H1 (cell line): ENCODE data around the gene ALG14. TPM values are rescaled to one million over a fixed set of nuclear protein-coding genes. Genes with fewer than 3 reads are reported as not detected.

Experiments used
- CTCF ChIA-PET: fragments of 300-600 bp; sonication (Branson Sonifier 250); formaldehyde crosslinking; loops from one replicate; lab custom pipeline; 2021; ENCODE audit not compliant: partially characterized antibody; lab: Charles Lee
- POLR2A ChIA-PET: fragments of 300-600 bp; sonication (Branson Sonifier 250); formaldehyde crosslinking; loops from one replicate; lab custom pipeline; 2021; ENCODE audit warnings: inconsistent platforms; ENCODE audit not compliant: partially characterized antibody; lab: Charles Lee
- DNase-seq, 2 experiments: peaks; one replicate each; pipeline versions ENCODE4 v3.0.0 to v3.0.0-alpha.2; 2010 to 2022; ENCODE audit warnings: low spot score in 2 of 2, low read depth in 1 of 2, mixed read lengths in 1 of 2
- FAIRE-seq: peaks from 2 replicates; lab custom pipeline; 2011; peaks lifted over from hg19 to GRCh38; lab: Jason Lieb, UNC
- H2AFZ ChIP-seq: 2 replicates; pipeline ENCODE4 v1.8.1; 2012; ENCODE audit warnings: low read length, inconsistent platforms
- H2AK5ac ChIP-seq: 2 replicates; pipeline ENCODE4 v1.6.1; 2013; ENCODE audit warnings: low read depth, low read length
- H2BK120ac ChIP-seq: replicated peaks from 2 replicates; pipeline ENCODE3; 2013; ENCODE audit warnings: low read depth, low read length, inconsistent platforms
- H2BK12ac ChIP-seq: 2 replicates; pipeline ENCODE4 v1.6.1; 2013; ENCODE audit warnings: low read depth, low read length
- H2BK15ac ChIP-seq: 2 replicates; pipeline ENCODE4 v1.6.1; 2013; ENCODE audit warnings: low read length
- H2BK20ac ChIP-seq: 2 replicates; pipeline ENCODE4 v1.6.1; 2013; ENCODE audit warnings: low read length
- H2BK5ac ChIP-seq: 2 replicates; pipeline ENCODE4 v1.6.1; 2013; ENCODE audit warnings: low read depth, low read length
- H3K14ac ChIP-seq: 2 replicates; pipeline ENCODE4 v1.6.1; 2013; ENCODE audit warnings: inconsistent platforms; ENCODE audit not compliant: insufficient read length
- H3K18ac ChIP-seq: 2 replicates; pipeline ENCODE4 v1.6.1; 2013; ENCODE audit warnings: low read length; ENCODE audit errors: extremely low read depth
- H3K23ac ChIP-seq: 2 replicates; pipeline ENCODE4 v1.6.1; 2013; ENCODE audit warnings: inconsistent platforms; ENCODE audit not compliant: insufficient read length
- H3K23me2 ChIP-seq: 2 replicates; pipeline ENCODE4 v1.6.1; 2013; ENCODE audit warnings: low read depth, low read length
- H3K27ac ChIP-seq: 2 replicates; pipeline ENCODE4 v1.6.1; 2011; ENCODE audit warnings: low read depth, low read length, inconsistent platforms
- H3K27me3 ChIP-seq, 4 experiments: replicated peaks in 1 of 4; 1 replicate in 1 of 4; 2 replicates in 3 of 4; pipeline versions ENCODE4 v1.6.1 to v1.8.1; 2011 to 2013; ENCODE audit warnings: low read length in 3 of 4, mild to moderate bottlenecking in 3 of 4, inconsistent platforms in 2 of 4, mixed read lengths in 2 of 4, moderate library complexity in 1 of 4; ENCODE audit not compliant: control insufficient read depth in 3 of 4, insufficient read depth in 3 of 4; ENCODE audit errors: extremely low read depth in 1 of 4
- H3K36me3 ChIP-seq, 4 experiments: 2 replicates each; pipeline versions ENCODE4 v1.6.1 to v1.8.1; 2011 to 2013; ENCODE audit warnings: mild to moderate bottlenecking in 4 of 4, low read length in 3 of 4, moderate library complexity in 2 of 4, control low read depth in 1 of 4, inconsistent platforms in 1 of 4; ENCODE audit not compliant: insufficient read depth in 4 of 4, control insufficient read depth in 2 of 4
- H3K4ac ChIP-seq: replicated peaks from 2 replicates; pipeline ENCODE3; 2013; ENCODE audit warnings: low read length, low read depth, mixed read lengths, inconsistent platforms; ENCODE audit not compliant: insufficient read length
- H3K4me1 ChIP-seq, 4 experiments: replicated peaks in 1 of 4; 1 replicate in 1 of 4; 2 replicates in 3 of 4; pipeline versions ENCODE4 v1.6.1 to v1.8.1; 2011 to 2013; ENCODE audit warnings: low read length in 3 of 4, inconsistent platforms in 2 of 4, mixed read lengths in 1 of 4; ENCODE audit not compliant: insufficient read depth in 4 of 4, control insufficient read depth in 3 of 4
- H3K4me2 ChIP-seq, 2 experiments: 2 replicates each; pipeline versions ENCODE4 v1.6.1 to v1.8.1; 2011 to 2013; ENCODE audit warnings: low read depth in 2 of 2, low read length in 2 of 2, control low read depth in 1 of 2, inconsistent platforms in 1 of 2, mild to moderate bottlenecking in 1 of 2; ENCODE audit not compliant: insufficient read depth in 1 of 2
- H3K4me3 ChIP-seq, 4 experiments: fragments of 200-600, 300-600 bp in 1 of 4; sonication (generic), shearing (Covaris generic), sonication (Bioruptor Twin) in 1 of 4; 2 replicates each; pipeline versions ENCODE4 v1.5.1 to v1.8.1; 2011 to 2016; ENCODE audit warnings: low read length in 4 of 4, low read depth in 3 of 4, control low read depth in 2 of 4, inconsistent platforms in 2 of 4, mild to moderate bottlenecking in 2 of 4, mixed read lengths in 1 of 4, moderate library complexity in 1 of 4; ENCODE audit not compliant: insufficient read depth in 2 of 4; ENCODE audit errors: extremely low read depth in 1 of 4
- H3K56ac ChIP-seq: replicated peaks from 2 replicates; pipeline ENCODE3; 2013; ENCODE audit warnings: low read depth, mild to moderate bottlenecking, mixed read lengths, low read length, inconsistent platforms; ENCODE audit not compliant: insufficient read length
- H3K79me1 ChIP-seq: 2 replicates; pipeline ENCODE4 v1.6.1; 2013; ENCODE audit warnings: low read depth, low read length, control low read depth
- H3K79me2 ChIP-seq, 2 experiments: 2 replicates each; pipeline versions ENCODE4 v1.6.1 to v1.8.1; 2012 to 2013; ENCODE audit warnings: low read length in 2 of 2, mild to moderate bottlenecking in 2 of 2, inconsistent platforms in 1 of 2; ENCODE audit not compliant: insufficient read depth in 2 of 2, control insufficient read depth in 1 of 2
- H3K9ac ChIP-seq, 4 experiments: replicated peaks in 1 of 4; 1 replicate in 1 of 4; 2 replicates in 3 of 4; pipeline versions ENCODE4 v1.6.1 to v1.8.1; 2011 to 2013; ENCODE audit warnings: low read depth in 3 of 4, low read length in 3 of 4, control low read depth in 2 of 4, mild to moderate bottlenecking in 2 of 4, moderate library complexity in 2 of 4, inconsistent platforms in 1 of 4; ENCODE audit errors: extremely low read depth in 1 of 4
- H3K9me3 ChIP-seq, 2 experiments: 2 replicates each; pipeline versions ENCODE4 v1.6.1 to v1.8.1; 2012 to 2013; ENCODE audit warnings: mild to moderate bottlenecking in 2 of 2, moderate library complexity in 2 of 2, control low read depth in 1 of 2, inconsistent platforms in 1 of 2, low read depth in 1 of 2, low read length in 1 of 2, mixed read lengths in 1 of 2; ENCODE audit not compliant: insufficient read depth in 2 of 2
- H4K20me1 ChIP-seq, 2 experiments: replicated peaks in 1 of 2; 2 replicates each; pipeline versions ENCODE3 to v1.8.1; 2011 to 2013; ENCODE audit warnings: inconsistent platforms in 2 of 2, low read length in 2 of 2, mild to moderate bottlenecking in 1 of 2; ENCODE audit not compliant: insufficient read depth in 2 of 2, control insufficient read depth in 1 of 2
- H4K5ac ChIP-seq: 2 replicates; pipeline ENCODE4 v1.6.1; 2013; ENCODE audit warnings: low read length, low read depth, mixed read lengths, inconsistent platforms; ENCODE audit not compliant: insufficient read length
- H4K8ac ChIP-seq: 2 replicates; pipeline ENCODE4 v1.8.0; 2013; ENCODE audit warnings: mild to moderate bottlenecking, moderate library complexity, low read length, inconsistent platforms; ENCODE audit not compliant: insufficient read depth; ENCODE audit errors: extremely low read depth
- H4K91ac ChIP-seq: replicated peaks from 2 replicates; pipeline ENCODE3; 2013; ENCODE audit warnings: low read length, mixed read lengths, inconsistent platforms; ENCODE audit not compliant: insufficient read length
- CBX5 ChIP-seq: fragments of 300-800, 300-1000 bp; sonication (generic); IDR thresholded peaks from 2 replicates; pipeline ENCODE4 v1.7.1; 2016; ENCODE audit warnings: antibody characterized with exemption, low read length, low read depth
- EP300 ChIP-seq, 2 experiments: IDR thresholded peaks; 1 replicate in 1 of 2; 2 replicates in 1 of 2; pipeline ENCODE4 v1.6.1; 2011 to 2012; ENCODE audit warnings: low read depth in 2 of 2, low read length in 2 of 2, mild to moderate bottlenecking in 2 of 2, borderline replicate concordance in 1 of 2, inconsistent platforms in 1 of 2, moderate library complexity in 1 of 2
- FOSL1 ChIP-seq: IDR thresholded peaks from 2 replicates; pipeline ENCODE4 v1.6.1; 2011; ENCODE audit warnings: mild to moderate bottlenecking, low read depth, low read length, moderate library complexity; ENCODE audit not compliant: insufficient read depth
- GABPA ChIP-seq: IDR thresholded peaks from 2 replicates; pipeline ENCODE4 v1.6.1; 2011; ENCODE audit warnings: mild to moderate bottlenecking, low read length, moderate library complexity, borderline replicate concordance; ENCODE audit not compliant: insufficient read depth
- GTF2F1 ChIP-seq: IDR thresholded peaks from 2 replicates; pipeline ENCODE4 v1.6.1; 2012; ENCODE audit warnings: low read depth, low read length, improper control_type of control experiment, borderline replicate concordance
- KDM5A ChIP-seq: fragments of 200-600 bp; IDR thresholded peaks from 2 replicates; pipeline ENCODE4 v1.7.1; 2012; ENCODE audit warnings: mild to moderate bottlenecking, low read length, inconsistent platforms, mixed read lengths
- SP2 ChIP-seq: IDR thresholded peaks from 2 replicates; pipeline ENCODE4 v1.6.1; 2012; ENCODE audit warnings: mild to moderate bottlenecking, low read length, inconsistent platforms
- WGBS, 2 experiments: shearing (Covaris generic) in 1 of 2; methylation state at CpG; one replicate each; pipeline versions ENCODE4 v1.1.6 to v1.1.7; 2013 to 2015; ENCODE audit warnings: low lambda C conversion rate in 2 of 2, mixed read lengths in 2 of 2, inconsistent platforms in 1 of 2, low coverage in 1 of 2, missing lambda C conversion rate in 1 of 2; ENCODE audit not compliant: insufficient replicate concordance in 2 of 2, insufficient coverage in 1 of 2, insufficient read length in 1 of 2; ENCODE audit errors: extremely low coverage in 1 of 2, missing lambda C conversion rate in 1 of 2; 5-methylcytosine and 5-hydroxymethylcytosine counted together
- polyA plus RNA-seq, 7 experiments: library from polyadenylated mRNA; depleted of rRNA in 3 of 7; stranded (reverse) in 5 of 7; unstranded in 2 of 7; fragments of >200 nt in 5 of 7; fragments of 200-250 nt in 2 of 7; gene quantifications; 1 replicate in 5 of 7; 2 replicates in 1 of 7; 4 replicates in 1 of 7; pipeline versions ENCODE4 v1.2.1 to v1.2.3, GENCODE V29; 2011 to 2013; ENCODE audit warnings: missing spikeins in 2 of 7, mixed read lengths in 2 of 7
- total RNA-seq: library from RNA; stranded (reverse); fragmentation: NEBNext Ultra II Directional; extraction: Animal tissue kit (Norgen Biotek cat#: 25700); gene quantifications from 2 replicates; pipeline ENCODE4 v1.2.1, GENCODE V29; 2021
- TF ChIP-seq, protein P1 (sequence below): IDR thresholded peaks from 2 replicates; pipeline ENCODE4 v1.6.1; 2012; ENCODE audit warnings: low read length, inconsistent platforms
- TF ChIP-seq, protein P2 (sequence below): IDR thresholded peaks from 2 replicates; pipeline ENCODE4 v1.6.1; 2012; ENCODE audit warnings: inconsistent platforms

The ALG14 gene
- total and polyA plus RNA-seq, 2 of the 8 experiments (the other 6 are each of a cell fraction or from before 2014, with no cell fraction given) = 0.95 to 1.3 TPM

- no peaks in the 10 kb centered on the region for H3K4me1 ChIP-seq
- no peak overlapping the region for H2BK20ac ChIP-seq
- H2AFZ ChIP-seq = no peak overlapping the region
- CTCF ChIA-PET = interaction anchor here (0.7 to 2.0 kb wide), 3 partner anchors 36 to 530 kb away, joined by 3 to 7 read pairs (median 6); no protein-coding TSS in a partner anchor
- H3K79me1 ChIP-seq = no peaks in the 10 kb centered on the region
- H3K4me3 ChIP-seq = no peak overlapping the region
- no peak overlapping the region for H3K4me2 ChIP-seq
- H3K36me3 ChIP-seq = no peaks in the 10 kb centered on the region
- no peak overlapping the region for H4K5ac ChIP-seq
- H3K9ac ChIP-seq = no peak overlapping the region
- H3K27ac ChIP-seq = no peak overlapping the region
- H2BK15ac ChIP-seq = no peak overlapping the region
- FAIRE-seq (no peak), DNase-seq (no peak)
- H4K8ac ChIP-seq = no peak overlapping the region
- H3K9me3 ChIP-seq = no peaks in the 10 kb centered on the region
- H3K79me2 ChIP-seq = no peaks in the 10 kb centered on the region
- no peak for TF ChIP-seq FOSL1
- no peak for TF ChIP-seq GABPA
- TF ChIP-seq EP300 (IDR thresholded peaks at IDR 0.05; ENCODE audit: borderline replicate concordance in 1 of 2, low read depth in 2 of 2, low read length in 2 of 2) = no peak
- TF ChIP-seq GTF2F1 = no peak
- TF ChIP-seq SP2 = no peak
- TF ChIP-seq, protein P1, sequence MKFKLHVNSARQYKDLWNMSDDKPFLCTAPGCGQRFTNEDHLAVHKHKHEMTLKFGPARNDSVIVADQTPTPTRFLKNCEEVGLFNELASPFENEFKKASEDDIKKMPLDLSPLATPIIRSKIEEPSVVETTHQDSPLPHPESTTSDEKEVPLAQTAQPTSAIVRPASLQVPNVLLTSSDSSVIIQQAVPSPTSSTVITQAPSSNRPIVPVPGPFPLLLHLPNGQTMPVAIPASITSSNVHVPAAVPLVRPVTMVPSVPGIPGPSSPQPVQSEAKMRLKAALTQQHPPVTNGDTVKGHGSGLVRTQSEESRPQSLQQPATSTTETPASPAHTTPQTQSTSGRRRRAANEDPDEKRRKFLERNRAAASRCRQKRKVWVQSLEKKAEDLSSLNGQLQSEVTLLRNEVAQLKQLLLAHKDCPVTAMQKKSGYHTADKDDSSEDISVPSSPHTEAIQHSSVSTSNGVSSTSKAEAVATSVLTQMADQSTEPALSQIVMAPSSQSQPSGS = no peak
- TF ChIP-seq, protein P2, sequence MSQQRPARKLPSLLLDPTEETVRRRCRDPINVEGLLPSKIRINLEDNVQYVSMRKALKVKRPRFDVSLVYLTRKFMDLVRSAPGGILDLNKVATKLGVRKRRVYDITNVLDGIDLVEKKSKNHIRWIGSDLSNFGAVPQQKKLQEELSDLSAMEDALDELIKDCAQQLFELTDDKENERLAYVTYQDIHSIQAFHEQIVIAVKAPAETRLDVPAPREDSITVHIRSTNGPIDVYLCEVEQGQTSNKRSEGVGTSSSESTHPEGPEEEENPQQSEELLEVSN = no peak
- TF ChIP-seq CBX5 = no peak
- no peak for TF ChIP-seq KDM5A
- H3K4ac ChIP-seq = no peak overlapping the region
- no peak overlapping the region for H3K18ac ChIP-seq
- 0 out of 2 replicates have a peak, but pooled peaks cover 3% of the 10 kb centered on the region for H3K23me2 ChIP-seq
- WGBS, 2 experiments = 81% methylated on average over 3 of the region's 3 CpGs; no CpG with 5 or more reads in 1 of the 2 experiments
- POLR2A ChIA-PET = no interaction called here
- H2BK120ac ChIP-seq = no peak overlapping the region
- H3K23ac ChIP-seq = no peak overlapping the region
- H2BK12ac ChIP-seq = no peak overlapping the region
- H3K27me3 ChIP-seq = no peaks in the 10 kb centered on the region
- H4K20me1 ChIP-seq = no peaks in the 10 kb centered on the region
- H3K56ac ChIP-seq = no peak overlapping the region
- no peak overlapping the region for H2AK5ac ChIP-seq
- no peak overlapping the region for H2BK5ac ChIP-seq
- H3K14ac ChIP-seq = no peak overlapping the region
- H4K91ac ChIP-seq = no peak overlapping the region
Observed at GRCh38 chr1:95048317-95048716, 24.4 kb downstream of the ALG14 start.
